Astrocyte (in vitro differentiated cells and primary cell): ENCODE data around the gene SMIM7.

Experiments used
- EZH2 ChIP-seq: IDR thresholded peaks from 2 replicates; pipeline ENCODE4 v1.6.1; 2012; ENCODE audit warnings: mild to moderate bottlenecking, low read length, inconsistent platforms; ENCODE audit not compliant: insufficient read depth
- TF ChIP-seq, protein P1 (sequence below): IDR thresholded peaks from 2 replicates; pipeline ENCODE4 v1.5.1; 2011; ENCODE audit warnings: low read depth, mild to moderate bottlenecking, inconsistent platforms, low read length, moderate library complexity; ENCODE audit not compliant: insufficient read depth

DNA sequence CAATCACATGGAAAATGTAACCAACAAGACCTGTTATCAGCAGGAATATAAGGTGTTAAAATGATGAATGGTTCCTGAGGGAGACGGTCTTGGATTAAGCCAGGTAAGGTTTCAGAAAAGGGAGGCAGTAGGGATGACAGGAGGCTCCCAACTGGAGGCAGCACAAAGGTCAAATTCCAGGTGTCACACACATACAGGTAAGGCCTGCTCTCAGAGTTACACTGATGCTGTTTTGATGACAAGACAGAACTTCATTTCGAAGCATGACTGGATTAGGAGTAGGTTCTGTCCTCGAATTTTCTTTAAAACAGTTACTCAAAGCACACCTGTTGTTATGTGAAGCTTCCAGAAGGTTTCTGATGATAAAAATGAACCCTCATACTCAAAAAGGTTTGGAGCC is 39.4 kb downstream of the SMIM7 start:
- TF ChIP-seq, protein P1, sequence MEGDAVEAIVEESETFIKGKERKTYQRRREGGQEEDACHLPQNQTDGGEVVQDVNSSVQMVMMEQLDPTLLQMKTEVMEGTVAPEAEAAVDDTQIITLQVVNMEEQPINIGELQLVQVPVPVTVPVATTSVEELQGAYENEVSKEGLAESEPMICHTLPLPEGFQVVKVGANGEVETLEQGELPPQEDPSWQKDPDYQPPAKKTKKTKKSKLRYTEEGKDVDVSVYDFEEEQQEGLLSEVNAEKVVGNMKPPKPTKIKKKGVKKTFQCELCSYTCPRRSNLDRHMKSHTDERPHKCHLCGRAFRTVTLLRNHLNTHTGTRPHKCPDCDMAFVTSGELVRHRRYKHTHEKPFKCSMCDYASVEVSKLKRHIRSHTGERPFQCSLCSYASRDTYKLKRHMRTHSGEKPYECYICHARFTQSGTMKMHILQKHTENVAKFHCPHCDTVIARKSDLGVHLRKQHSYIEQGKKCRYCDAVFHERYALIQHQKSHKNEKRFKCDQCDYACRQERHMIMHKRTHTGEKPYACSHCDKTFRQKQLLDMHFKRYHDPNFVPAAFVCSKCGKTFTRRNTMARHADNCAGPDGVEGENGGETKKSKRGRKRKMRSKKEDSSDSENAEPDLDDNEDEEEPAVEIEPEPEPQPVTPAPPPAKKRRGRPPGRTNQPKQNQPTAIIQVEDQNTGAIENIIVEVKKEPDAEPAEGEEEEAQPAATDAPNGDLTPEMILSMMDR = no peak
- no peak for TF ChIP-seq EZH2
